DND-41 (cell line): Measurements from ENCODE around the gene SERTAD4.

ENCODE experiments used
- CTCF ChIP-seq: IDR thresholded peaks from 2 replicates; pipeline ENCODE4 v1.5.1; 2012; ENCODE audit warnings: borderline replicate concordance, low read length, moderate library complexity, mild to moderate bottlenecking; ENCODE audit not compliant: poor library complexity, severe bottlenecking; ENCODE audit errors: extremely low read depth
- EZH2 ChIP-seq: IDR thresholded peaks from 3 replicates; pipeline ENCODE4 v1.6.1; 2012; ENCODE audit warnings: borderline replicate concordance, low read depth, mild to moderate bottlenecking, moderate library complexity, low read length, inconsistent platforms; ENCODE audit not compliant: severe bottlenecking

DNA sequence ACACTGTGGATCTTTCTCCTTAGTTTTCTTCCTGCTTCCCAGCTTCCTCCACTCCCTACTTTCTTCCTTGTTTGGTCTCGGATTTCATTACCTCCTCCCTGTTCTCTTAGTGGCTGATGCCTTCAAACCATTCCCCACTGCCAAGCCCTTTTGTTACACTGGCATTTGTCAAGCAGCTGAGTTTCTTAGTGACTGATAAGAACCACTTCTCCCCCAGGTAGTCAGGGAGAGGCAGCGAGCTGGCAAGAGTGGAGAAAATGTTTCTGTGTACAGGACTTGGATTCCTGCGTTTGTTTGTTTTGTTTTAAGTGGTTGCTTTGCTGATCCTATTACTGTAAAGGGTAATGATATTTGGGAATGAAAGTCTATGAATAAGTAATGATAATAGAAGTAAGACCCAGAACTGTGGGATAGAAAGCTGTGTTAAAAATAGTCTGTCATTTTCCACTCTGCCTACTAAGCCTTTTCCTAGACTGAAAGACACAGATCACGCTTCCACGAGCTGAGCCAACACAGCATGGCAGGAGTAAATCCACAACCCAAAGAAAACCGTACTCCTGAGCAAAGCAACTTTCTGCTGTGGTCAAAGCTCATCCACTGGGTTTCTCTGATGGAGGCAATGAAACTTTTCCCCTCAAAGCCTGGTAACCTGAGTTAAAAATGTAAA lies 10.1 kb upstream of the SERTAD4 start:
- no peak for TF ChIP-seq CTCF
- TF ChIP-seq EZH2 = no peak
